Upper lobe of left lung (tissue), 6 donors: ENCODE data around the gene PPP5C. TPM values are rescaled to one million over a fixed set of nuclear protein-coding genes. Genes with fewer than 3 reads are reported as not detected.

Experiments used
- ATAC-seq, 2 donors: fragments of 200-7000 bp; cut with Tn5 transposase; one replicate each; pipeline ENCODE4 v1.9.1; 2022; ENCODE audit warnings: mild to moderate bottlenecking in 2 of 2, moderate library complexity in 2 of 2; ENCODE audit not compliant: low FRiP score in 2 of 2
- DNase-seq, 2 donors: peaks; one replicate each; pipeline ENCODE4 v3.0.0-alpha.2; 2019 to 2020
- H3K27ac ChIP-seq, 4 donors: fragments of 200-600 bp; sonication (generic); one replicate each; pipeline ENCODE4 v1.5.1; 2016 to 2019
- H3K27me3 ChIP-seq, 4 donors: fragments of 200-600 bp; sonication (generic); one replicate each; pipeline ENCODE4 v1.5.1; 2017 to 2019
- H3K36me3 ChIP-seq, 4 donors: fragments of 200-600 bp; sonication (generic); one replicate each; pipeline ENCODE4 v1.5.1; 2016 to 2019
- H3K4me1 ChIP-seq, 4 donors: fragments of 200-600 bp; sonication (generic); one replicate each; pipeline ENCODE4 v1.5.1; 2018 to 2019
- H3K4me3 ChIP-seq, 4 donors: fragments of 200-600 bp; sonication (generic); one replicate each; pipeline ENCODE4 v1.5.1; 2017 to 2019; ENCODE audit warnings: mild to moderate bottlenecking in 2 of 4, moderate library complexity in 1 of 4
- H3K9me3 ChIP-seq, 4 donors: fragments of 200-600 bp; sonication (generic); one replicate each; pipeline ENCODE4 v1.5.1; 2018 to 2019
- CTCF ChIP-seq, 6 experiments: fragments of 450-650 bp in 4 of 6; fragments of 200-600 bp in 2 of 6; sonication (generic) in 2 of 6; IDR thresholded peaks; one replicate each; pipeline ENCODE4 v1.5.1; 2016 to 2019; ENCODE audit warnings: antibody characterized with exemption in 6 of 6
- EP300 ChIP-seq, 4 donors: sonication (generic); formaldehyde crosslinking; IDR thresholded peaks; one replicate each; pipeline ENCODE4 v1.5.1; 2017; ENCODE audit warnings: antibody characterized with exemption in 4 of 4, control low read depth in 2 of 4
- POLR2A ChIP-seq, 4 donors: fragments of 450-650 bp; IDR thresholded peaks; one replicate each; pipeline ENCODE4 v1.5.1; 2016 to 2017; ENCODE audit warnings: antibody characterized with exemption in 4 of 4, mild to moderate bottlenecking in 2 of 4
- POLR2AphosphoS5 ChIP-seq, 2 donors: sonication (generic); formaldehyde crosslinking; IDR thresholded peaks; one replicate each; pipeline ENCODE4 v1.5.1; 2017; ENCODE audit warnings: antibody characterized with exemption in 2 of 2
- WGBS, 2 donors: methylation state at CpG; one replicate each; pipeline ENCODE4 v1.1.5; 2017 to 2018; 5-methylcytosine and 5-hydroxymethylcytosine counted together
- total RNA-seq, 6 donors: library from RNA; depleted of rRNA in 4 of 6; stranded (reverse); fragments of >200 nt in 4 of 6; gene quantifications; one replicate each; pipeline versions ENCODE4 v1.1.0 to v1.2.1, GENCODE V29; 2016 to 2021
- donor health status: DM: no; HTN: no; CAD: no; lungs with moderate emphysema.
- donor health status: DM: no; HTN: yes; CAD: no; lungs with severe emphysema.

The PPP5C gene
- total RNA-seq, 6 donors from 2014 or later: 54.7 to 120 (median 66.0) TPM

DNA sequence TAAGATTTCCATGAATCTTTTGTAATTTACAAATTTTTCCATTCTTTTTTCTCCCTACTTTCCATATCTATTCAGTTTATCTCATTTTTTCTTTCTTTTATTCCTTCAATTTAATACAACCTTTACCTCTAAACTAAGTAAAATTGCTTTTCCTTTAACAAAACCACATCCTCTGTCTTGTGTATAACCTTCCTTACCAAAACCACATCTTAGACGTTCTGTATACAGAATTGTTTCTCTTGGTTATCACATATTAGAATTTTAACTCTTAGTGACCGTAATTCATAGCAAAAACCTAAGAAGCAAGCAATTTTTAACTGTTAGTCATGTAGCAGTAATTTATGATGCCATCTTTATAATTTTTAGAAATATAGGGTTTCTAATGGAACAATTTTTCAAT is 15.0 kb downstream of the PPP5C start:
- WGBS, 2 donors: 51 to 64% methylated on average over 2 of the region's 2 CpGs
- no peak overlapping the region for H3K4me3 ChIP-seq
- H3K36me3 ChIP-seq: peaks cover 0 to 48% (median 29%) of the 10 kb centered on the region in 4 donors
- TF ChIP-seq POLR2AphosphoS5 (IDR thresholded peaks at IDR 0.05) (no peak), POLR2A (IDR thresholded peaks at IDR 0.05) (no peak), CTCF (IDR thresholded peaks at IDR 0.05) (no peak), EP300 (IDR thresholded peaks at IDR 0.05) (no peak)
- H3K9me3 ChIP-seq: no peaks in the 10 kb centered on the region
- H3K4me1 ChIP-seq: no peaks in the 10 kb centered on the region
- DNase-seq (no peak), ATAC-seq (no peak)
- no peak overlapping the region for H3K27ac ChIP-seq
- H3K27me3 ChIP-seq: no peaks in the 10 kb centered on the region

DNA sequence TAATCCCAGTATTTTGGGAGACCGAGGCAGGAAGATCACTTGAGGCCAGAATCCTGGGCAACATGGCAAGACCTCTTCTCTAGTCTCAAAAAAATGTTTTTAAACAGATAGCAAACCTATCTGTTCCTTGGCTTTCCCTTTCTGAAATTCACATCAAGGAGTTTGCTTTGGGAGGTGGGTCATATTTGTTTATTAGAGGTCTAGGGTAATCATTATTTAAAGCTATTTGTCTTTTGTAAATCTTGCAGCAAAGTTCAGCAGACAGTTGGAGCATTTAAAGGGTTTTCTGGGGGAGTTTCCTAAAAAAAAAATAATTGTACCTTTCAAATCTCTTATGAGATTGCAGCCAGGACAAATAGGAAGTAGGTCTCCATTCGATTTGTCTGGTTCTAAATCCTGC is 17.5 kb downstream of the PPP5C start:
- peaks cover 0 to 49% (median 22%) of the 10 kb centered on the region in 4 donors for H3K36me3 ChIP-seq
- no peak for ATAC-seq
- H3K4me3 ChIP-seq: no peak overlapping the region
- H3K4me1 ChIP-seq: no peaks in the 10 kb centered on the region
- no peaks in the 10 kb centered on the region for H3K9me3 ChIP-seq
- H3K27ac ChIP-seq: no peak overlapping the region
- TF ChIP-seq POLR2AphosphoS5 (IDR thresholded peaks at IDR 0.05): no peak
- TF ChIP-seq EP300 (IDR thresholded peaks at IDR 0.05): no peak
- no peak for TF ChIP-seq CTCF (IDR thresholded peaks at IDR 0.05)
- TF ChIP-seq POLR2A (IDR thresholded peaks at IDR 0.05): no peak
- no peaks in the 10 kb centered on the region for H3K27me3 ChIP-seq
- no peak for DNase-seq
- WGBS, 2 donors: 84 to 97% methylated on average over 2 of the region's 2 CpGs

- WGBS, 2 donors: 87 to 94% methylated on average over 4 of the region's 4 CpGs
Observed at GRCh38 chr19:46365561-46365960, 18.7 kb downstream of the PPP5C start.

DNA sequence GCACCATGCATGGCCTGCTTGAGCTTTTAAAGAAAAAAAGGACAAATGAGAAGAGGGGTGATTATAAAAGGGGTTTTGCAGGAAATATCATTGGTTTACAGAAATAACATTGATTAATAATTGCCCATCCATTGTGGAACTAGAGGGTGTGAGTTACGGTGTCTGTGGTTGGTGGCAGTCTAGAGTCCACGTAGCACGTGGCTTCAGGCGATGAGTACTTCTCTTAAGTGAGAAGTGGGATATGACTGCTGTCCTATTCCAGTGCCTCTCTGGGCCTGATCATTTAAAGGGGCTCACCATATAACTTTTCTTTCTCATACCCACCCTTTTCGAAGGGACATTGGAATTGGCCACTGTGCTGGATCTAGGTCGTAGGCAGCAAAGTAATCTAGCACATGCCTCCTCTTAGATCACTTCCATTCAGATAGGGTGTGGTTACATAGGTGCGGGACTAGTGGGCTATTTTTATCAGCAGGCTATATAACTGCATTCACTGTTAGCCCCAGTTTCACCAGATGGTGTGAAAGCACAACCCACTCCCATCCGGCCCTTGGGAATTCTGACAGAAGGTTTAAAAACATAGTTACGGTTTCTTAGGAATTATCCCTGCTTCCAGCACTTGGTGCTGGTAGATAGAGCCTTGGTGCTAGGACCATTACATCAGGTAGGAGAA is 19.9 kb downstream of the PPP5C start:
- Histone ChIP-seq H3K4me1 (peaks cover 0 to 8% (median under 1%) of the 10 kb centered on the region in 4 donors), H3K27ac (no peak overlapping the region), H3K36me3 (peaks cover 0 to 49% (median 22%) of the 10 kb centered on the region in 4 donors), H3K4me3 (no peak overlapping the region), H3K27me3 (no peaks in the 10 kb centered on the region), H3K9me3 (no peaks in the 10 kb centered on the region)
- no peak for ATAC-seq
- TF ChIP-seq POLR2AphosphoS5 (IDR thresholded peaks at IDR 0.05) (no peak), POLR2A (IDR thresholded peaks at IDR 0.05) (no peak), EP300 (IDR thresholded peaks at IDR 0.05) (no peak), CTCF (IDR thresholded peaks at IDR 0.05) (no peak)
- DNase-seq: no peak
- 91% methylated on average over 9 of the region's 9 CpGs for WGBS, 2 donors

More at GRCh38 chr19:46365561-46365960, 18.7 kb downstream of the PPP5C start:
- ATAC-seq (no peak), DNase-seq (no peak)
- no peaks in the 10 kb centered on the region for H3K4me1 ChIP-seq
- no peak overlapping the region for H3K4me3 ChIP-seq
- H3K9me3 ChIP-seq: no peaks in the 10 kb centered on the region
- TF ChIP-seq CTCF (IDR thresholded peaks at IDR 0.05): no peak
- TF ChIP-seq POLR2AphosphoS5 (IDR thresholded peaks at IDR 0.05): no peak
- no peak for TF ChIP-seq EP300 (IDR thresholded peaks at IDR 0.05)
- no peak for TF ChIP-seq POLR2A (IDR thresholded peaks at IDR 0.05)
- no peaks in the 10 kb centered on the region for H3K27me3 ChIP-seq
- H3K36me3 ChIP-seq: peaks cover 0 to 49% (median 22%) of the 10 kb centered on the region in 4 donors
- no peak overlapping the region for H3K27ac ChIP-seq

DNA sequence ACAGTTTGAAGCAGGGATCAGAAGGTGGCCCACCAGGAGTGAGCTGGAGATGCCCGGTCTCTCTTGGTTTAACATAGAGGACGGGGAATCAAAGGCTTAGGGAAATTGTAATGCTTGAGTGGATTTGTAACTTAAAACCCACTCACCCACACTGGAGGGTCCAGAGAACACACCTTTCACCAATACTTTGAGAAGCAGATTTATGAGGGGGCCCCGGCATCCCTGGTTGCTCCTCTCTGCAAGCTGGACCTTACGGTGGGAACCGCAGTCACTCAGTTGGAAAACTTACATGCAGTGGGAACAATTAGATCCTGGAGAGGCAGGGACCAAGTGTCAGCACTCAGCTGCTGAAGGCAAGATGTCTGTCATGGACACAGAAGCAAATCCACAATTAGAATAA is 20.5 kb downstream of the PPP5C start:
- TF ChIP-seq POLR2A (IDR thresholded peaks at IDR 0.05) (no peak), POLR2AphosphoS5 (IDR thresholded peaks at IDR 0.05) (no peak), CTCF (IDR thresholded peaks at IDR 0.05) (no peak), EP300 (IDR thresholded peaks at IDR 0.05) (no peak)
- DNase-seq: no peak
- ATAC-seq: no peak
- Histone ChIP-seq H3K4me3 (no peak overlapping the region), H3K27me3 (no peaks in the 10 kb centered on the region), H3K9me3 (no peaks in the 10 kb centered on the region), H3K4me1 (peaks cover 2 to 14% (median 5%) of the 10 kb centered on the region in 4 donors), H3K36me3 (peaks cover 0 to 49% (median 22%) of the 10 kb centered on the region in 4 donors), H3K27ac (no peak overlapping the region)
- 96 to 99% methylated on average over 5 of the region's 5 CpGs for WGBS, 2 donors
